Stromal cell of bone marrow (primary cell): ENCODE measurements around the gene TMEM30A.

Experiments used
- DNase-seq: peaks from one replicate; pipeline ENCODE4 v3.0.0-alpha.2; 2012; ENCODE audit warnings: low read depth

The TMEM30A gene

GRCh38 chr6:75262716-75263400, 21.7 kb downstream of the TMEM30A start:
- no peak for DNase-seq

GRCh38 chr6:75261299-75261698, 23.3 kb downstream of the TMEM30A start:
- DNase-seq = no peak

GRCh38 chr6:75257343-75258087, 27.1 kb downstream of the TMEM30A start:
- DNase-seq = no peak

GRCh38 chr6:75250552-75250951, 34.0 kb downstream of the TMEM30A start:
- no peak for DNase-seq

GRCh38 chr6:75249837-75250236, 34.8 kb downstream of the TMEM30A start:
- no peak for DNase-seq

GRCh38 chr6:75246386-75246785, 38.2 kb downstream of the TMEM30A start:
- DNase-seq = no peak

- DNase-seq = peak; percentile 13
Measured at GRCh38 chr6:75244063-75244584, 40.5 kb downstream of the TMEM30A start.

GRCh38 chr6:75243333-75244062, 41.1 kb downstream of the TMEM30A start, which contains the start of gene COX7A2:
COX7A2 (minus strand) TSS chr6:75243801; CDS start chr6:75243734, 67 bp downstream.
- DNase-seq = peak; percentile 97

- DNase-seq = no peak
Measured at GRCh38 chr6:75236630-75237029, 48.0 kb downstream of the TMEM30A start.

GRCh38 chr6:75235271-75235670, 49.3 kb downstream of the TMEM30A start:
- no peak for DNase-seq

GRCh38 chr6:75234126-75234865, 50.3 kb downstream of the TMEM30A start:
- DNase-seq = no peak

- no peak for DNase-seq
Measured at GRCh38 chr6:75233092-75233615, 51.4 kb downstream of the TMEM30A start.

- DNase-seq = peak; percentile 42
Measured at GRCh38 chr6:75230484-75231325, 53.9 kb downstream of the TMEM30A start.

GRCh38 chr6:75224303-75224926, 60.2 kb downstream of the TMEM30A start:
- no peak for DNase-seq

GRCh38 chr6:75223428-75223827, 61.2 kb downstream of the TMEM30A start:
- DNase-seq = no peak

GRCh38 chr6:75222261-75222660, 62.3 kb downstream of the TMEM30A start:
- no peak for DNase-seq

GRCh38 chr6:75221116-75221515, 63.5 kb downstream of the TMEM30A start:
- no peak for DNase-seq

- DNase-seq = no peak
Measured at GRCh38 chr6:75220357-75220756, 64.2 kb downstream of the TMEM30A start.

GRCh38 chr6:75219263-75219662, 65.3 kb downstream of the TMEM30A start:
- DNase-seq = no peak

GRCh38 chr6:75217193-75217592, 67.4 kb downstream of the TMEM30A start:
- no peak for DNase-seq
